GM12864 (cell line): Measurements from ENCODE around the gene SPDYE16.
"Not testable (repeated sequence)": the region's sequence is repeated elsewhere in the genome, so short reads cannot be mapped to it uniquely, and the experiment has no call there.

Experiments used
- DNase-seq: peaks from one replicate; pipeline ENCODE4 v3.0.0-alpha.2; 2011; ENCODE audit warnings: low read depth
- H3K4me3 ChIP-seq: 2 replicates; pipeline ENCODE4 v1.5.1; 2011; ENCODE audit warnings: mild to moderate bottlenecking, low read depth, low read length, control low read depth
- CTCF ChIP-seq: IDR thresholded peaks from 2 replicates; pipeline ENCODE4 v1.5.1; 2011; ENCODE audit warnings: low read depth, mild to moderate bottlenecking, moderate library complexity, low read length, control low read depth, inconsistent platforms; ENCODE audit errors: missing control alignments

Gene SPDYE16

GRCh38 chr7:76559685-76560084, 16.6 kb upstream of the SPDYE16 start:
- DNase-seq, H3K4me3 ChIP-seq: not testable (repeated sequence)

DNA sequence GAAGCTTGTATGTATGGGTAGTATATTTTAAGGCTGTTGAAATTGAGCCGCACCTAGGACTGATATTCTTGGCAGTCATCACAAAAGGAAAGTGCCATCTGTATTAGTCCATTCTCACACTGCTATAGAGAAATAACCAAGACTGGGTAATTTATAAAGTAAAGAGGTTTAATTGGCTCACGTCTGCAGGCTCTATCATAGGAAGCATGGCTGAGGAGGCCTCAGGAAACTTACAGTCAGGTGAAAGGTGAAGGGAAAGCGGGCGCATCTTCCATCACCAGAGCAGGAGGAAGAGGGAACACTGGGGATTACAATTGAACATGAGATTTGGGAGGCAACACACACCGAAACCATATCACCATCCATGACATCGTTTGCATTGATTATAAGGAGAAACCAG, 8.9 kb upstream of the SPDYE16 start:
- not testable (repeated sequence) for H3K4me3 ChIP-seq, DNase-seq

- DNase-seq, result not testable (repeated sequence)
Measured at GRCh38 chr7:76549855-76550248, 6.8 kb upstream of the SPDYE16 start.

GRCh38 chr7:76549025-76549854, 6.1 kb upstream of the SPDYE16 start:
- DNase-seq, result peak; percentile 94
- peak overlapping the region; percentile 87 for H3K4me3 ChIP-seq

More at GRCh38 chr7:76549855-76550248, 6.8 kb upstream of the SPDYE16 start:
- H3K4me3 ChIP-seq, result peak overlapping the region; percentile 87

- not testable (repeated sequence) for H3K4me3 ChIP-seq, DNase-seq
Measured at GRCh38 chr7:76531643-76532042, 11.5 kb downstream of the SPDYE16 start.

DNA sequence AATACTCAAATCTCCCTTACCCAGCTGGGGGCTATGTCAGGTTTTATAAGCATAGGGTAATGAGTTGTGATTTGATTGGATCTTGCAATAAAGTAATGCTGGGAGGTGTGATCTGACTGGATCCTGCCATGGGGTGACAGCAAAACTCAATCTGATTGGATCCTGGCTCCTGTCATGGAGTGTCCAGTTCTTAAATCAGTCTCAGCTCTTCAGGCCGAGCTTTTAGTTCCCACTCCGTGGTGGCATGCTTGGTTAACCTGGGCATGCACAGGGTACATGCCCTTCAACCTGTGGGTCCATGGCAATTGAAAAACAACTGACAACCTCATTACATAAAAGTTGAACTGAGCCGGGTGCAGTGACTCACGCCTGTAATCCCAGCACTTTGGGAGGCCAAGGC, 16.9 kb downstream of the SPDYE16 start:
- DNase-seq, H3K4me3 ChIP-seq: not testable (repeated sequence)

GRCh38 chr7:76516932-76517331, 26.2 kb downstream of the SPDYE16 start:
- not testable (repeated sequence) for H3K4me3 ChIP-seq, DNase-seq

- no peak for DNase-seq
- TF ChIP-seq CTCF, result no peak
Measured at GRCh38 chr7:76515999-76516443, 27.1 kb downstream of the SPDYE16 start.

DNA sequence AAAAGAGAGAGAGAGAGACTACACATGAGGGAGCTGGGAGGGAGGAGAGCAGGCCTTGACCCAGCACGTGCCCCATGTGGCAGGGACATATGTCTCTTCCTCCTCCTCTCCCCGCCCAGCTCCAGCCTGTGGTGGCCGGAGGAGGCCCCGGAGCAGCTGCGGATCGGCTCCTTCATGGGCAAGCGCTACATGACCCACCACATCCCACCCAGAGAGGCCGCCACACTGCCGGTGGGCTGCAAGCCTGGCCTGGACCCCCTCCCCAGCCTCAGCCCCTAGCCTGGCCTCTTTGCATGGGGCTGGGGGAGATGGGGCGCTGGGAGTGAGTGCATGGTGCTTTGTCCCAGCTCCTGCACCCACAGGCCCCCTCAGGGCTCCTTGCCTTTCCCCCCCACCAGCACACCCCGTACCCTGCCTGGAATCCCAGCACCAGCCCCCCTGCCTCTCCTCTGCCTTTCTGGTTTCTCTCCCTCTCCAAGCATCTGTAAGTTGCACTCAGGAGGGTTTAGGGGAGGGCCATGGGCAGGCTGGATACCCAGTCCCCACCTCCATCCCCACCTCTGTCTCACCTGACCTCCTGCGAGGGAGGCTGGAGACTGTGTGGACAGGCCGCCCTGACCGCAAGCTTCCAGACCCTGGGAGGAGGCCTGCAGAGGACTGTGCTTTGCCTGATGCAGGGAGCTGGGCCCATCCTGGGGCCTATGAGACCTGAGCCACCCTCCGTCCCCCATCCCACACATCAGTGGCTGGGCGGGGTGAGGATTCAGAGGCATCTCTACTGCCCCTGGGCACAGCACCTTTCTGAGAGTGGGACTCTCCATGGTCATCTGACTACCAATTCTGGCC, 27.9 kb downstream of the SPDYE16 start:
- DNase-seq, result no peak
- no peak overlapping the region for H3K4me3 ChIP-seq
- no peak for TF ChIP-seq CTCF

More at GRCh38 chr7:76515999-76516443, 27.1 kb downstream of the SPDYE16 start:
- H3K4me3 ChIP-seq, result no peak overlapping the region

GRCh38 chr7:76513817-76514799, 29.0 kb downstream of the SPDYE16 start:
- H3K4me3 ChIP-seq, result no peak overlapping the region
- no peak for TF ChIP-seq CTCF
- DNase-seq, result no peak
